ENCODE measurements around the gene NADSYN1. TPM values are rescaled to one million over a fixed set of nuclear protein-coding genes. Genes with fewer than 3 reads are reported as not detected.
A peak's percentile ranks its signal among the peaks of the same experiment; 100 is the strongest.

NADSYN1 gene
- total and polyA plus RNA-seq, 2 experiments from 2014 or later, result 46.8 to 68.9 TPM

GRCh38 chr11:71452199-71453036, 585 bp upstream of the NADSYN1 start:
- H3K4me3 ChIP-seq, result peak overlapping the region; percentile 39
- peaks cover 10% of the 10 kb centered on the region for H3K36me3 ChIP-seq
- H3K4me1 ChIP-seq (ENCODE audit: low read depth), result peaks cover 11% of the 10 kb centered on the region
- H3K27ac ChIP-seq, result no peak overlapping the region
- H3K9me3 ChIP-seq (ENCODE audit: low read depth), result no peaks in the 10 kb centered on the region
- DNase-seq (ENCODE audit: low read depth in 1 of 2, low spot score in 1 of 2), result peak; percentile 23 to 61
- no peak for TF ChIP-seq CTCF (IDR thresholded peaks at IDR 0.05; ENCODE audit: low read depth, low read length)
- H3K27me3 ChIP-seq, result no peaks in the 10 kb centered on the region

GRCh38 chr11:71453918-71454304, 908 bp downstream of the NADSYN1 start:
- H3K27me3 ChIP-seq, result no peaks in the 10 kb centered on the region
- H3K36me3 ChIP-seq, result peaks cover 14% of the 10 kb centered on the region
- no peak for DNase-seq (ENCODE audit: low read depth in 1 of 2, low spot score in 1 of 2)
- peaks cover 11% of the 10 kb centered on the region for H3K4me1 ChIP-seq (ENCODE audit: low read depth)
- no peaks in the 10 kb centered on the region for H3K9me3 ChIP-seq (ENCODE audit: low read depth)
- no peak overlapping the region for H3K27ac ChIP-seq
- no peak for TF ChIP-seq CTCF (IDR thresholded peaks at IDR 0.05; ENCODE audit: low read depth, low read length)
- H3K4me3 ChIP-seq, result peak overlapping the region; percentile 39

- DNase-seq (ENCODE audit: low read depth in 1 of 2, low spot score in 1 of 2), result no peak
- H3K27me3 ChIP-seq, result no peaks in the 10 kb centered on the region
- H3K36me3 ChIP-seq, result peaks cover 14% of the 10 kb centered on the region
- no peak for TF ChIP-seq CTCF (IDR thresholded peaks at IDR 0.05; ENCODE audit: low read depth, low read length)
- H3K9me3 ChIP-seq (ENCODE audit: low read depth), result no peaks in the 10 kb centered on the region
- no peak overlapping the region for H3K27ac ChIP-seq
- no peak overlapping the region for H3K4me3 ChIP-seq
- peaks cover 11% of the 10 kb centered on the region for H3K4me1 ChIP-seq (ENCODE audit: low read depth)
Observed at GRCh38 chr11:71454470-71455113, 1.6 kb downstream of the NADSYN1 start.

- DNase-seq (ENCODE audit: low read depth in 1 of 2, low spot score in 1 of 2), result no peak
- Histone ChIP-seq H3K4me3 (no peak overlapping the region), H3K27me3 (no peaks in the 10 kb centered on the region), H3K9me3 (ENCODE audit: low read depth) (no peaks in the 10 kb centered on the region), H3K36me3 (peaks cover 16% of the 10 kb centered on the region), H3K27ac (no peak overlapping the region), H3K4me1 (ENCODE audit: low read depth) (peaks cover 11% of the 10 kb centered on the region)
- TF ChIP-seq CTCF (IDR thresholded peaks at IDR 0.05; ENCODE audit: low read depth, low read length), result no peak
Observed at GRCh38 chr11:71456294-71456693, 3.3 kb downstream of the NADSYN1 start.

- H3K27me3 ChIP-seq, result no peaks in the 10 kb centered on the region
- H3K36me3 ChIP-seq, result peaks cover 16% of the 10 kb centered on the region
- H3K9me3 ChIP-seq (ENCODE audit: low read depth), result no peaks in the 10 kb centered on the region
- no peak for TF ChIP-seq CTCF (IDR thresholded peaks at IDR 0.05; ENCODE audit: low read depth, low read length)
- peaks cover 11% of the 10 kb centered on the region for H3K4me1 ChIP-seq (ENCODE audit: low read depth)
- no peak for DNase-seq (ENCODE audit: low read depth in 1 of 2, low spot score in 1 of 2)
- H3K27ac ChIP-seq, result no peak overlapping the region
- no peak overlapping the region for H3K4me3 ChIP-seq
Observed at GRCh38 chr11:71456831-71457230, 3.8 kb downstream of the NADSYN1 start.
